HEK293 (cell line): ENCODE results near the gene IPO11.
A peak's percentile ranks its signal among the peaks of the same experiment; 100 is the strongest.

Experiments used
- CTCF ChIA-PET: fragments of 350-600 bp; formaldehyde crosslinking; extraction: SDS; loops from one replicate; lab custom pipeline; 2021; ENCODE audit warnings: antibody characterized with exemption; lab: Yijun Ruan, JAX
- POLR2A ChIA-PET: fragments of 300-600 bp; formaldehyde crosslinking; extraction: SDS; loops from one replicate; lab custom pipeline; 2020; ENCODE audit warnings: antibody characterized with exemption, inconsistent platforms; lab: Yijun Ruan, JAX
- H3K27ac ChIP-seq: fragments of 200-500 bp; sonication (Bioruptor generic); 2 replicates; pipeline ENCODE4 v1.5.1; 2014; ENCODE audit warnings: low read depth, low read length, control low read depth, inconsistent platforms; ENCODE audit errors: extremely low read depth
- H3K36me3 ChIP-seq, 2 experiments: fragments of 200-500 bp in 1 of 2; sonication (Bioruptor generic) in 1 of 2; 1 replicate in 1 of 2; 2 replicates in 1 of 2; pipeline ENCODE4 v1.5.1; 2014 to 2017; ENCODE audit warnings: inconsistent platforms in 2 of 2, low read length in 2 of 2; ENCODE audit not compliant: control insufficient read depth in 2 of 2, insufficient read depth in 1 of 2
- H3K4me1 ChIP-seq: fragments of 200-500 bp; sonication (Bioruptor generic); 2 replicates; pipeline ENCODE4 v1.5.1; 2014; ENCODE audit warnings: mild to moderate bottlenecking, low read length, inconsistent platforms; ENCODE audit not compliant: control insufficient read depth, insufficient read depth
- H3K4me3 ChIP-seq: 2 replicates; pipeline ENCODE4 v1.5.1; 2011; ENCODE audit warnings: low read depth, mild to moderate bottlenecking, control low read depth, low read length, moderate library complexity
- H3K9me3 ChIP-seq: fragments of 200-500 bp; sonication (Bioruptor generic); 2 replicates; pipeline ENCODE4 v1.5.1; 2014; ENCODE audit warnings: low read depth, low read length, inconsistent platforms; ENCODE audit not compliant: control insufficient read depth, insufficient read depth
- ZBTB11 ChIP-seq: fragments of 450-650 bp; formaldehyde crosslinking; conservative IDR thresholded peaks from 2 replicates; pipeline ENCODE4 v1.5.1; 2016; ENCODE audit warnings: low read depth, missing biosample characterization, missing genetic modification characterization
- ZNF292 ChIP-seq: fragments of 450-650 bp; formaldehyde crosslinking; IDR thresholded peaks from 2 replicates; pipeline ENCODE4 v1.5.1; 2016; ENCODE audit warnings: low read depth, missing biosample characterization, missing genetic modification characterization, borderline replicate concordance
- ZNF398 ChIP-seq: fragments of 450-650 bp; formaldehyde crosslinking; IDR thresholded peaks from 2 replicates; pipeline ENCODE4 v1.5.1; 2017; ENCODE audit warnings: missing biosample characterization, missing genetic modification characterization
- ZNF426 ChIP-seq: fragments of 450-650 bp; formaldehyde crosslinking; IDR thresholded peaks from 2 replicates; pipeline ENCODE4 v1.5.1; 2017; ENCODE audit warnings: missing biosample characterization, missing genetic modification characterization, mild to moderate bottlenecking, inconsistent platforms, moderate library complexity
- ZNF488 ChIP-seq: fragments of 450-650 bp; formaldehyde crosslinking; IDR thresholded peaks from 2 replicates; pipeline ENCODE4 v1.5.1; 2016; ENCODE audit warnings: missing biosample characterization, missing genetic modification characterization
- ZNF518A ChIP-seq: fragments of 450-650 bp; formaldehyde crosslinking; conservative IDR thresholded peaks from 2 replicates; pipeline ENCODE4 v1.5.1; 2016; ENCODE audit warnings: low read depth, missing biosample characterization, missing genetic modification characterization
- ZNF555 ChIP-seq: fragments of 450-650 bp; formaldehyde crosslinking; conservative IDR thresholded peaks from 2 replicates; pipeline ENCODE4 v1.5.1; 2017; ENCODE audit warnings: missing biosample characterization, mild to moderate bottlenecking, missing genetic modification characterization, inconsistent platforms
- ZNF623 ChIP-seq: fragments of 450-650 bp; formaldehyde crosslinking; IDR thresholded peaks from 2 replicates; pipeline ENCODE4 v1.5.1; 2016; ENCODE audit warnings: missing biosample characterization, missing genetic modification characterization
- ZNF768 ChIP-seq: fragments of 450-650 bp; formaldehyde crosslinking; IDR thresholded peaks from 2 replicates; pipeline ENCODE4 v1.5.1; 2018; ENCODE audit warnings: missing biosample characterization, mild to moderate bottlenecking, missing genetic modification characterization
- ZSCAN16 ChIP-seq: fragments of 450-650 bp; formaldehyde crosslinking; IDR thresholded peaks from 2 replicates; pipeline ENCODE4 v1.5.1; 2016; ENCODE audit warnings: missing biosample characterization, missing genetic modification characterization
- ZSCAN23 ChIP-seq: fragments of 450-650 bp; formaldehyde crosslinking; IDR thresholded peaks from 2 replicates; pipeline ENCODE4 v1.5.1; 2016; ENCODE audit warnings: missing biosample characterization, missing genetic modification characterization
- TF ChIP-seq, protein P1 (sequence below): fragments of 450-650 bp; formaldehyde crosslinking; IDR thresholded peaks from 2 replicates; pipeline ENCODE4 v1.5.1; 2017; ENCODE audit warnings: missing biosample characterization, missing genetic modification characterization
- TF ChIP-seq, protein P2 (sequence below): fragments of 450-650 bp; IDR thresholded peaks from 2 replicates; pipeline ENCODE4 v1.5.1; 2018; ENCODE audit warnings: missing biosample characterization, mild to moderate bottlenecking, missing genetic modification characterization
- TF ChIP-seq, protein P3 (sequence below): fragments of 450-650 bp; formaldehyde crosslinking; IDR thresholded peaks from 2 replicates; pipeline ENCODE4 v1.5.1; 2016; ENCODE audit warnings: missing biosample characterization, missing genetic modification characterization

The IPO11 gene

GRCh38 chr5:62522811-62523210 is 110.2 kb downstream of the IPO11 start (continued):
- no peak for TF ChIP-seq ZNF768 (tag by site-specific recombination)

- Histone ChIP-seq H3K9me3 (no peaks in the 10 kb centered on the region), H3K4me1 (peaks cover 3% of the 10 kb centered on the region; the same call in 1 of the 2 replicates), H3K36me3 (peaks cover 3 to 13% of the 10 kb centered on the region in 2 experiments; a peak in 1 of 3 replicates), H3K27ac (no peak overlapping the region), H3K4me3 (no peak overlapping the region)
- ChIA-PET CTCF (interaction anchor here (0.7 kb wide), 1 partner anchor 239 kb away, joined by 4 read pairs; no protein-coding TSS in a partner anchor), POLR2A (no interaction called here)
- no peak for TF ChIP-seq ZNF488 (tag by site-specific recombination)
These were observed 121.0 kb downstream of the IPO11 start for GRCh38 chr5:62533597-62533996.

GRCh38 chr5:62534461-62535236 is 122.1 kb downstream of the IPO11 start:
- ChIA-PET POLR2A (no interaction called here), CTCF (interaction anchor here (0.7 kb wide), 1 partner anchor 238 kb away, joined by 4 read pairs; no protein-coding TSS in a partner anchor)
- H3K9me3 ChIP-seq = no peaks in the 10 kb centered on the region
- no peak overlapping the region for H3K4me3 ChIP-seq
- H3K4me1 ChIP-seq = no peaks in the 10 kb centered on the region
- no peak overlapping the region for H3K27ac ChIP-seq
- peaks cover 3 to 13% of the 10 kb centered on the region in 2 experiments; a peak in 1 of 3 replicates for H3K36me3 ChIP-seq
- TF ChIP-seq, protein P1, sequence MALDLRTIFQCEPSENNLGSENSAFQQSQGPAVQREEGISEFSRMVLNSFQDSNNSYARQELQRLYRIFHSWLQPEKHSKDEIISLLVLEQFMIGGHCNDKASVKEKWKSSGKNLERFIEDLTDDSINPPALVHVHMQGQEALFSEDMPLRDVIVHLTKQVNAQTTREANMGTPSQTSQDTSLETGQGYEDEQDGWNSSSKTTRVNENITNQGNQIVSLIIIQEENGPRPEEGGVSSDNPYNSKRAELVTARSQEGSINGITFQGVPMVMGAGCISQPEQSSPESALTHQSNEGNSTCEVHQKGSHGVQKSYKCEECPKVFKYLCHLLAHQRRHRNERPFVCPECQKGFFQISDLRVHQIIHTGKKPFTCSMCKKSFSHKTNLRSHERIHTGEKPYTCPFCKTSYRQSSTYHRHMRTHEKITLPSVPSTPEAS (tag by site-specific recombination) = no peak
- no peak for TF ChIP-seq ZSCAN23 (tag by site-specific recombination)
- TF ChIP-seq ZNF292 (tag by site-specific recombination) = no peak
- TF ChIP-seq, protein P2, sequence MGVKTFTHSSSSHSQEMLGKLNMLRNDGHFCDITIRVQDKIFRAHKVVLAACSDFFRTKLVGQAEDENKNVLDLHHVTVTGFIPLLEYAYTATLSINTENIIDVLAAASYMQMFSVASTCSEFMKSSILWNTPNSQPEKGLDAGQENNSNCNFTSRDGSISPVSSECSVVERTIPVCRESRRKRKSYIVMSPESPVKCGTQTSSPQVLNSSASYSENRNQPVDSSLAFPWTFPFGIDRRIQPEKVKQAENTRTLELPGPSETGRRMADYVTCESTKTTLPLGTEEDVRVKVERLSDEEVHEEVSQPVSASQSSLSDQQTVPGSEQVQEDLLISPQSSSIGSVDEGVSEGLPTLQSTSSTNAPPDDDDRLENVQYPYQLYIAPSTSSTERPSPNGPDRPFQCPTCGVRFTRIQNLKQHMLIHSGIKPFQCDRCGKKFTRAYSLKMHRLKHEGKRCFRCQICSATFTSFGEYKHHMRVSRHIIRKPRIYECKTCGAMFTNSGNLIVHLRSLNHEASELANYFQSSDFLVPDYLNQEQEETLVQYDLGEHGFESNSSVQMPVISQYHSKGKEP = no peak
- TF ChIP-seq ZBTB11 (tag by site-specific recombination) = peak; percentile 61
- peak; percentile 67 for TF ChIP-seq ZNF518A (tag by site-specific recombination)
- TF ChIP-seq ZNF623 = peak; percentile 41; the same call in 1 of the 2 replicates
- TF ChIP-seq, protein P3, sequence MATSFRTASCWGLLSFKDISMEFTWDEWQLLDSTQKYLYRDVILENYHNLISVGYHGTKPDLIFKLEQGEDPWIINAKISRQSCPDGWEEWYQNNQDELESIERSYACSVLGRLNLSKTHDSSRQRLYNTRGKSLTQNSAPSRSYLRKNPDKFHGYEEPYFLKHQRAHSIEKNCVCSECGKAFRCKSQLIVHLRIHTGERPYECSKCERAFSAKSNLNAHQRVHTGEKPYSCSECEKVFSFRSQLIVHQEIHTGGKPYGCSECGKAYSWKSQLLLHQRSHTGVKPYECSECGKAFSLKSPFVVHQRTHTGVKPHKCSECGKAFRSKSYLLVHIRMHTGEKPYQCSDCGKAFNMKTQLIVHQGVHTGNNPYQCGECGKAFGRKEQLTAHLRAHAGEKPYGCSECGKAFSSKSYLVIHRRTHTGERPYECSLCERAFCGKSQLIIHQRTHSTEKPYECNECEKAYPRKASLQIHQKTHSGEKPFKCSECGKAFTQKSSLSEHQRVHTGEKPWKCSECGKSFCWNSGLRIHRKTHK = no peak
- TF ChIP-seq ZNF555 = peak; percentile 61
- TF ChIP-seq ZNF398 (tag by site-specific recombination) = no peak
- TF ChIP-seq ZSCAN16 = no peak
- peak; percentile 67 for TF ChIP-seq ZNF426 (tag by site-specific recombination)
